ENCODE measurements around the gene ABCC4. TPM values are rescaled to one million over a fixed set of nuclear protein-coding genes. Genes with fewer than 3 reads are reported as not detected.

Gene ABCC4
- total RNA-seq, 5 donors from 2014 or later (not counting 1 experiment from before 2014, with no cell fraction given) = 8.9 to 12.5 (median 9.5) TPM

GRCh38 chr13:95074820-95075219 lies 226.4 kb downstream of the ABCC4 start:
- H3K36me3 ChIP-seq (ENCODE audit: control insufficient read depth in 2 of 2, extremely low read depth in 1 of 2, insufficient read depth in 1 of 2, low read length in 1 of 2) = peaks cover 9 to 17% of the 10 kb centered on the region in 2 donors
- no peak overlapping the region for H3K27ac ChIP-seq (ENCODE audit: low read length)
- no peak for ATAC-seq (replicated peaks in 1 of 4)
- H3K4me3 ChIP-seq (ENCODE audit: control insufficient read depth in 1 of 2, extremely low read depth in 1 of 2, low read length in 1 of 2) = no peak overlapping the region
- H3K4me1 ChIP-seq (ENCODE audit: control insufficient read depth in 1 of 2, extremely low read depth in 1 of 2, insufficient read depth in 2 of 2, low read length in 2 of 2) = no peaks in the 10 kb centered on the region
- H3K36me3 Mint-ChIP-seq = peaks cover 57% of the 10 kb centered on the region
- ChIA-PET POLR2A (no interaction called here), CTCF (no interaction called here)
- H3K9me3 Mint-ChIP-seq = no peaks in the 10 kb centered on the region
- no peaks in the 10 kb centered on the region for H3K27me3 ChIP-seq (replicated peaks in 1 of 2; ENCODE audit: control insufficient read depth in 2 of 2, extremely low read depth in 1 of 2, insufficient read depth in 2 of 2, low read length in 1 of 2)
- H3K27me3 Mint-ChIP-seq = no peaks in the 10 kb centered on the region
- H3K4me3 Mint-ChIP-seq = no peak overlapping the region
- H3K4me1 Mint-ChIP-seq = no peaks in the 10 kb centered on the region
- no peak overlapping the region for H3K27ac Mint-ChIP-seq
- WGBS (ENCODE audit: insufficient coverage) = no CpG with 5 or more reads among the region's 3 CpGs
- H3K9me3 ChIP-seq = peaks cover 2% of the 10 kb centered on the region
- DNase-seq = no peak

GRCh38 chr13:95073747-95074311 lies 227.4 kb downstream of the ABCC4 start:
- Mint-ChIP-seq H3K4me1 (no peaks in the 10 kb centered on the region), H3K4me3 (no peak overlapping the region), H3K9me3 (no peaks in the 10 kb centered on the region), H3K27me3 (no peaks in the 10 kb centered on the region), H3K36me3 (peaks cover 62% of the 10 kb centered on the region), H3K27ac (no peak overlapping the region)
- peaks cover 2% of the 10 kb centered on the region for H3K9me3 ChIP-seq
- no peaks in the 10 kb centered on the region for H3K4me1 ChIP-seq (ENCODE audit: control insufficient read depth in 1 of 2, extremely low read depth in 1 of 2, insufficient read depth in 2 of 2, low read length in 2 of 2)
- H3K27ac ChIP-seq (ENCODE audit: low read length) = no peak overlapping the region
- ATAC-seq (replicated peaks in 1 of 4) (no peak), DNase-seq (no peak)
- H3K27me3 ChIP-seq (replicated peaks in 1 of 2; ENCODE audit: control insufficient read depth in 2 of 2, extremely low read depth in 1 of 2, insufficient read depth in 2 of 2, low read length in 1 of 2) = no peaks in the 10 kb centered on the region
- ChIA-PET POLR2A (no interaction called here), CTCF (no interaction called here)
- no peak overlapping the region for H3K4me3 ChIP-seq (ENCODE audit: control insufficient read depth in 1 of 2, extremely low read depth in 1 of 2, low read length in 1 of 2)
- H3K36me3 ChIP-seq (ENCODE audit: control insufficient read depth in 2 of 2, extremely low read depth in 1 of 2, insufficient read depth in 1 of 2, low read length in 1 of 2) = peaks cover 13 to 17% of the 10 kb centered on the region in 2 donors
- WGBS (ENCODE audit: insufficient coverage) = 96% methylated on average over 4 of the region's 7 CpGs

- no peak overlapping the region for H3K4me3 ChIP-seq (ENCODE audit: control insufficient read depth in 1 of 2, extremely low read depth in 1 of 2, low read length in 1 of 2)
- H3K9me3 ChIP-seq = peaks cover 2% of the 10 kb centered on the region
- ATAC-seq (replicated peaks in 1 of 4) (no peak), DNase-seq (no peak)
- Mint-ChIP-seq H3K36me3 (peaks cover 57% of the 10 kb centered on the region), H3K9me3 (no peaks in the 10 kb centered on the region), H3K4me3 (no peak overlapping the region), H3K27me3 (no peaks in the 10 kb centered on the region), H3K27ac (no peak overlapping the region), H3K4me1 (no peaks in the 10 kb centered on the region)
- no peak overlapping the region for H3K27ac ChIP-seq (ENCODE audit: low read length)
- peaks cover 12 to 13% of the 10 kb centered on the region in 2 donors for H3K36me3 ChIP-seq (ENCODE audit: control insufficient read depth in 2 of 2, extremely low read depth in 1 of 2, insufficient read depth in 1 of 2, low read length in 1 of 2)
- ChIA-PET POLR2A (interaction anchor here in 1 of 2 donors (0.6 kb wide), 1 partner anchor 232 kb away, joined by 3 read pairs; no protein-coding TSS in a partner anchor), CTCF (interaction anchor here in 1 of 2 donors (0.6 kb wide), 1 partner anchor 159 kb away, joined by 3 read pairs; no protein-coding TSS in a partner anchor)
- H3K27me3 ChIP-seq (replicated peaks in 1 of 2; ENCODE audit: control insufficient read depth in 2 of 2, extremely low read depth in 1 of 2, insufficient read depth in 2 of 2, low read length in 1 of 2) = no peaks in the 10 kb centered on the region
- no peaks in the 10 kb centered on the region for H3K4me1 ChIP-seq (ENCODE audit: control insufficient read depth in 1 of 2, extremely low read depth in 1 of 2, insufficient read depth in 2 of 2, low read length in 2 of 2)
- WGBS (ENCODE audit: insufficient coverage) = 70% methylated on average over 3 of the region's 3 CpGs
These were observed 233.9 kb downstream of the ABCC4 start for GRCh38 chr13:95067303-95067702.

GRCh38 chr13:95060014-95060519 lies 241.2 kb downstream of the ABCC4 start:
- Mint-ChIP-seq H3K36me3 (peaks cover 39% of the 10 kb centered on the region), H3K27ac (no peak overlapping the region), H3K4me1 (no peaks in the 10 kb centered on the region), H3K9me3 (no peaks in the 10 kb centered on the region), H3K4me3 (no peak overlapping the region), H3K27me3 (no peaks in the 10 kb centered on the region)
- 93% methylated on average over 2 of the region's 3 CpGs for WGBS (ENCODE audit: insufficient coverage)
- Histone ChIP-seq H3K4me3 (ENCODE audit: control insufficient read depth in 1 of 2, extremely low read depth in 1 of 2, low read length in 1 of 2) (no peak overlapping the region), H3K27me3 (replicated peaks in 1 of 2; ENCODE audit: control insufficient read depth in 2 of 2, extremely low read depth in 1 of 2, insufficient read depth in 2 of 2, low read length in 1 of 2) (no peaks in the 10 kb centered on the region), H3K36me3 (ENCODE audit: control insufficient read depth in 2 of 2, extremely low read depth in 1 of 2, insufficient read depth in 1 of 2, low read length in 1 of 2) (peaks cover 0 to 4% of the 10 kb centered on the region in 2 donors), H3K27ac (ENCODE audit: low read length) (no peak overlapping the region), H3K9me3 (no peaks in the 10 kb centered on the region), H3K4me1 (ENCODE audit: control insufficient read depth in 1 of 2, extremely low read depth in 1 of 2, insufficient read depth in 2 of 2, low read length in 2 of 2) (no peaks in the 10 kb centered on the region)
- ATAC-seq (replicated peaks in 1 of 4) (no peak), DNase-seq (no peak)
- CTCF ChIA-PET = no interaction called here
- POLR2A ChIA-PET = no interaction called here

GRCh38 chr13:95059306-95059705 lies 241.9 kb downstream of the ABCC4 start:
- H3K27ac ChIP-seq (ENCODE audit: low read length) = no peak overlapping the region
- H3K27ac Mint-ChIP-seq = no peak overlapping the region
- no peak for DNase-seq
- no peaks in the 10 kb centered on the region for H3K27me3 Mint-ChIP-seq
- no peak overlapping the region for H3K4me3 ChIP-seq (ENCODE audit: control insufficient read depth in 1 of 2, extremely low read depth in 1 of 2, low read length in 1 of 2)
- H3K9me3 ChIP-seq = no peaks in the 10 kb centered on the region
- POLR2A ChIA-PET = no interaction called here
- WGBS (ENCODE audit: insufficient coverage) = 100% methylated on average over 6 of the region's 8 CpGs
- no peaks in the 10 kb centered on the region for H3K4me1 ChIP-seq (ENCODE audit: control insufficient read depth in 1 of 2, extremely low read depth in 1 of 2, insufficient read depth in 2 of 2, low read length in 2 of 2)
- H3K27me3 ChIP-seq (replicated peaks in 1 of 2; ENCODE audit: control insufficient read depth in 2 of 2, extremely low read depth in 1 of 2, insufficient read depth in 2 of 2, low read length in 1 of 2) = no peaks in the 10 kb centered on the region
- H3K4me1 Mint-ChIP-seq = no peaks in the 10 kb centered on the region
- H3K9me3 Mint-ChIP-seq = no peaks in the 10 kb centered on the region
- H3K36me3 Mint-ChIP-seq = peaks cover 39% of the 10 kb centered on the region
- no peak overlapping the region for H3K4me3 Mint-ChIP-seq
- CTCF ChIA-PET = no interaction called here
- ATAC-seq (replicated peaks in 1 of 4) = no peak
- H3K36me3 ChIP-seq (ENCODE audit: control insufficient read depth in 2 of 2, extremely low read depth in 1 of 2, insufficient read depth in 1 of 2, low read length in 1 of 2) = peaks cover 0 to 4% of the 10 kb centered on the region in 2 donors

GRCh38 chr13:95058680-95059079 lies 242.6 kb downstream of the ABCC4 start:
- peaks cover 42% of the 10 kb centered on the region for H3K36me3 Mint-ChIP-seq
- ATAC-seq (replicated peaks in 1 of 4) = no peak
- no peak overlapping the region for H3K27ac Mint-ChIP-seq

More at GRCh38 chr13:95058680-95059079, 242.6 kb downstream of the ABCC4 start:
- ChIA-PET CTCF (interaction anchor here in 1 of 2 donors (0.6 kb wide), 1 partner anchor 128 kb away, joined by 3 read pairs; no protein-coding TSS in a partner anchor), POLR2A (no interaction called here)
- H3K4me1 ChIP-seq (ENCODE audit: control insufficient read depth in 1 of 2, extremely low read depth in 1 of 2, insufficient read depth in 2 of 2, low read length in 2 of 2) = no peaks in the 10 kb centered on the region
- Mint-ChIP-seq H3K9me3 (no peaks in the 10 kb centered on the region), H3K27me3 (no peaks in the 10 kb centered on the region), H3K4me1 (no peaks in the 10 kb centered on the region), H3K4me3 (no peak overlapping the region)
- no peaks in the 10 kb centered on the region for H3K27me3 ChIP-seq (replicated peaks in 1 of 2; ENCODE audit: control insufficient read depth in 2 of 2, extremely low read depth in 1 of 2, insufficient read depth in 2 of 2, low read length in 1 of 2)
- H3K4me3 ChIP-seq (ENCODE audit: control insufficient read depth in 1 of 2, extremely low read depth in 1 of 2, low read length in 1 of 2) = no peak overlapping the region
- H3K27ac ChIP-seq (ENCODE audit: low read length) = no peak overlapping the region
- H3K9me3 ChIP-seq = no peaks in the 10 kb centered on the region
- 80% methylated on average over 4 of the region's 7 CpGs for WGBS (ENCODE audit: insufficient coverage)
- H3K36me3 ChIP-seq (ENCODE audit: control insufficient read depth in 2 of 2, extremely low read depth in 1 of 2, insufficient read depth in 1 of 2, low read length in 1 of 2) = peaks cover 0 to 4% of the 10 kb centered on the region in 2 donors
- DNase-seq = no peak

All from T-cell (primary cell).